Lower lobe of right lung (tissue), 2 donors: ENCODE measurements around the gene LRP3. TPM values are rescaled to one million over a fixed set of nuclear protein-coding genes. Genes with fewer than 3 reads are reported as not detected.

Experiments used
- ATAC-seq, 2 donors: fragments of 200-7000 bp; cut with Tn5 transposase; one replicate each; pipeline ENCODE4 v1.9.1; 2020 to 2022; ENCODE audit warnings: mild to moderate bottlenecking in 2 of 2, moderate library complexity in 2 of 2
- DNase-seq: peaks from one replicate; pipeline ENCODE4 v3.0.0-alpha.2; 2020
- H3K27ac ChIP-seq: fragments of 200-600 bp; one replicate; pipeline ENCODE4 v1.8.0; 2022
- H3K27me3 ChIP-seq: fragments of 200-600 bp; one replicate; pipeline ENCODE4 v1.8.0; 2022; ENCODE audit warnings: low read depth
- H3K36me3 ChIP-seq: fragments of 200-600 bp; one replicate; pipeline ENCODE4 v1.8.0; 2022; ENCODE audit warnings: mild to moderate bottlenecking
- H3K4me1 ChIP-seq: fragments of 200-600 bp; one replicate; pipeline ENCODE4 v1.8.0; 2022
- H3K4me3 ChIP-seq: fragments of 200-600 bp; one replicate; pipeline ENCODE4 v1.8.0; 2022; ENCODE audit warnings: mild to moderate bottlenecking
- H3K9me3 ChIP-seq: fragments of 200-600 bp; one replicate; pipeline ENCODE4 v1.8.0; 2022
- intact Hi-C: fragments of 100-400 bp; cut with DNase I; formaldehyde crosslinking; loops from one replicate; pipeline ENCODE4 v1.11.0; 2022
- total RNA-seq: library from RNA; stranded (reverse); fragmentation: NEBNext Ultra II Directional; extraction: Animal tissue kit (Norgen Biotek cat#: 25700); gene quantifications from one replicate; pipeline ENCODE4 v1.2.1, GENCODE V29; 2021
- TF ChIP-seq, protein P1 (sequence below): fragments of 200-600 bp; IDR thresholded peaks from one replicate; pipeline ENCODE4 v1.8.0; 2022; ENCODE audit warnings: antibody characterized with exemption, mild to moderate bottlenecking
- donor health status: DM: no; HTN: yes; CAD: no; lungs with severe emphysema.

Gene LRP3
- total RNA-seq, 1 donor from 2014 or later, result 13.8 TPM

DNA sequence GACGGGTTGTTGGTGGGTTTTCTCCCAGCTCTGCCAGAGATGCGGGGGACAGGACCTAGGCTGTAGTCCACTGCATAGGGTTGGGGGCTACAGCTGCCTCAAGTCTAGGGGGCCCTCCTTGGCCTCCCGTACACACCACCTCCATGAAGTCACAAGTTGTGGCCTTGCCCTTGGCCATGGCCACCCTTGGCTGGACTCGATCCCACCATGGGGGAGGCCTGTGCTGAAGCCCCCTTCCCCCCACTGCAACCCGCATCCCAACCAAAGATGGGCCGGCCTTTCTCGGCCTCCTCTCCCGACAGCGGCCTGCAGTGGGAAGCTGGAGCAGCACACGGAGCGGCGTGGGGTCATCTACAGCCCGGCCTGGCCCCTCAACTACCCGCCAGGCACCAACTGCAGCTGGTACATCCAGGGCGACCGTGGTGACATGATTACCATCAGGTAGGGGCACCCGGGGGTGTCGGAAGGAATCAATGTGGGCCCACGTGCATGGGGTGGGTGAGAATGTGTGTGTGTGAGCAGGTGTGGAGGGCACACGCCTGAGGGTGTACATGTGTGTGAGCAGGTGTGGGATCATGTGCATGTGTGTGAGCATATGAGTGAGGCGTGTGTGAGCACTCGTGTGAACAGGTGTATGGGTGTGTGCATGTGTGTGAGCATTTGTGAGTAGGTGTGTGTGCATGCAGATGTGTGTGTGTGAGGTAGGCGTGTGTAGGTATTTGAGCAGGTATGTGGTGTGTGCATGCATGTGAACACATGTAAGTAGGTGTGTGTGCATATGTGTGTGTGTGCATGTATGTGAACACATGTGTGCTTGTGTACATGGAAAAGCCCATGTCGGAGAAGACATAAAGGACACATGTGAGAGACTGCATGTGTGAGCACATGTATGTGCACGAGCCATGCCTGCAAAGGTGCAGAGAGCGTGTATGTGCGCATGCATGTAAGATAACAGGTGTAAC is 8.7 kb downstream of the LRP3 start:
- Histone ChIP-seq H3K27me3 (no peaks in the 10 kb centered on the region), H3K9me3 (no peaks in the 10 kb centered on the region), H3K27ac (no peak overlapping the region), H3K4me3 (no peak overlapping the region), H3K36me3 (peaks cover 4% of the 10 kb centered on the region), H3K4me1 (no peaks in the 10 kb centered on the region)
- ATAC-seq, result no peak
- intact Hi-C loops, result no loop called here
- TF ChIP-seq, protein P1, sequence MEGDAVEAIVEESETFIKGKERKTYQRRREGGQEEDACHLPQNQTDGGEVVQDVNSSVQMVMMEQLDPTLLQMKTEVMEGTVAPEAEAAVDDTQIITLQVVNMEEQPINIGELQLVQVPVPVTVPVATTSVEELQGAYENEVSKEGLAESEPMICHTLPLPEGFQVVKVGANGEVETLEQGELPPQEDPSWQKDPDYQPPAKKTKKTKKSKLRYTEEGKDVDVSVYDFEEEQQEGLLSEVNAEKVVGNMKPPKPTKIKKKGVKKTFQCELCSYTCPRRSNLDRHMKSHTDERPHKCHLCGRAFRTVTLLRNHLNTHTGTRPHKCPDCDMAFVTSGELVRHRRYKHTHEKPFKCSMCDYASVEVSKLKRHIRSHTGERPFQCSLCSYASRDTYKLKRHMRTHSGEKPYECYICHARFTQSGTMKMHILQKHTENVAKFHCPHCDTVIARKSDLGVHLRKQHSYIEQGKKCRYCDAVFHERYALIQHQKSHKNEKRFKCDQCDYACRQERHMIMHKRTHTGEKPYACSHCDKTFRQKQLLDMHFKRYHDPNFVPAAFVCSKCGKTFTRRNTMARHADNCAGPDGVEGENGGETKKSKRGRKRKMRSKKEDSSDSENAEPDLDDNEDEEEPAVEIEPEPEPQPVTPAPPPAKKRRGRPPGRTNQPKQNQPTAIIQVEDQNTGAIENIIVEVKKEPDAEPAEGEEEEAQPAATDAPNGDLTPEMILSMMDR, result no peak
- no peak for DNase-seq

DNA sequence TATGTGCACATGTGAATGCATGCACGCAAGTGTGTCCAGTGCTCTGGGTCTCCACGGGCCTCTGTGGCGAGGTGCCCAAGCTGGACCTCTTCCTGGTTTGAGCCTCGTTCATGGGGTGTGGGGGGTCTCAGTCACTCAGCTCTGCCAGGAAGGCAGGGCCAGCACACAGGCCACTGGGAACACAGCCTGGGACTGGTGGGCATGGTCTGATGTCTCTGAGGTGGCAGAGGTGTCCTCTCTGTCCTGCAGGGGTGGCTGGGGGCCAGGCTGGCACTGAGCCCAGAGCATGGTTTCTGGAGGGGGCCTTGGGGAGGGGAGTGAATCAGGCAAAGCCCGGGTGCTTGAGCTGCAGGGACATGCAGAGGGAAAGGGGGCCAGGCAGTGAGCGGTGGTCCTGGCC is 9.4 kb downstream of the LRP3 start:
- Histone ChIP-seq H3K27me3 (no peaks in the 10 kb centered on the region), H3K27ac (no peak overlapping the region), H3K9me3 (no peaks in the 10 kb centered on the region), H3K4me1 (no peaks in the 10 kb centered on the region), H3K36me3 (peaks cover 4% of the 10 kb centered on the region), H3K4me3 (no peak overlapping the region)
- intact Hi-C loops, result no loop called here
- peak; percentile 20 for DNase-seq
- no peak for ATAC-seq
- TF ChIP-seq, protein P1, result no peak

DNA sequence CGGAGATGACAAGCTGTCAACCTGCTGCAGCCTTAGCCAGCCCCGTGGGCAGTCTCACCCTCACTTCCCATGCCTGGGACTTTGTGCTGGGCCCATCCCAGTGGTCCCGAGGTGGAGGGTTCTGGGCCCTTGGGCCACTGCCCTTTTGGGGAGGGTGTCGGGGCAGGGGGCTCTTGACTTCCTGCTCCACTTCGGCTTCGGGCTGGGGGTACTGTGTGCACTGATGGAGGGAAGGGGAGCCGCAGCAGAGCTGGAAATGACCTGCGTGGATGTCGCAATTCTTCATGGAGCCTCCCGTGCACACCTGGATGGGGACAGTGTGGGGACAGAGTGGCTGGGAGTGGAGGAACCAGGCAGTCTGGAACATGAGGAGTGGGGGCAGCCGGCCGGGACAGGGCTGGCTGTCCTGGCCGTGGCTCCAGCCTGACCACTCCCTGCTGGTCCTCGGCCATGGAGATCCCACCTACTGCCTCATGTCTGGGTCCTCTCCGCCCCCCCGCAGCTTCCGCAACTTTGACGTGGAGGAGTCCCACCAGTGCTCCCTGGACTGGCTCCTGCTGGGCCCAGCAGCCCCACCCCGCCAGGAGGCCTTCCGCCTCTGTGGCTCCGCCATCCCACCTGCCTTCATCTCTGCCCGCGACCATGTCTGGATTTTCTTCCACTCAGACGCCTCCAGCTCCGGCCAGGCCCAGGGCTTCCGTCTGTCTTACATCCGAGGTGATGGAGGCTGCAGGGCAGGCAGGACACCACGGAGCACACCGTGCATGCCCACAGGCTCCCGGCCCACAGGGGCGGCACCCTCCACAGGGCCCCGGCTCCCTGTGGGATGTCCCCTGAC is 10.2 kb downstream of the LRP3 start:
- peaks cover 4% of the 10 kb centered on the region for H3K36me3 ChIP-seq

DNA sequence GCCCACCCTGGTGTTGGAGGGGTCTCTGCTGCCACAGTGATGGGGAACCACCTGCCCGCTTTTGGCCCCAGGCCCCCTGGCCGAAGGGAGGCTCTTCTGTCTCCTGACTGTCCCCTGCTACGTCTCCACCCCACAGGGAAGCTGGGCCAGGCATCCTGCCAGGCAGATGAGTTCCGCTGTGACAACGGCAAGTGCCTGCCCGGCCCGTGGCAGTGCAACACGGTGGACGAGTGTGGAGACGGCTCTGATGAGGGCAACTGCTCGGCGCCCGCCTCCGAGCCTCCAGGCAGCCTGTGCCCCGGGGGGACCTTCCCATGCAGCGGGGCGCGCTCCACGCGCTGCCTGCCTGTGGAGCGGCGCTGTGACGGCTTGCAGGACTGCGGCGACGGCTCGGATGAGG is 11.0 kb downstream of the LRP3 start:
- DNase-seq, result no peak
- peaks cover 4% of the 10 kb centered on the region for H3K36me3 ChIP-seq
- intact Hi-C loops, result no loop called here
- no peaks in the 10 kb centered on the region for H3K4me1 ChIP-seq
- H3K27me3 ChIP-seq, result no peaks in the 10 kb centered on the region
- no peak overlapping the region for H3K27ac ChIP-seq
- no peak overlapping the region for H3K4me3 ChIP-seq
- TF ChIP-seq, protein P1, result no peak
- no peaks in the 10 kb centered on the region for H3K9me3 ChIP-seq
- ATAC-seq, result no peak

More for the DNA sequence above, 10.2 kb downstream of the LRP3 start:
- TF ChIP-seq, protein P1, result no peak
- peak; percentile 34 for DNase-seq
- Histone ChIP-seq H3K27ac (no peak overlapping the region), H3K27me3 (no peaks in the 10 kb centered on the region), H3K4me1 (no peaks in the 10 kb centered on the region), H3K4me3 (no peak overlapping the region), H3K9me3 (no peaks in the 10 kb centered on the region)
- no peak for ATAC-seq
- intact Hi-C loops, result no loop called here

DNA sequence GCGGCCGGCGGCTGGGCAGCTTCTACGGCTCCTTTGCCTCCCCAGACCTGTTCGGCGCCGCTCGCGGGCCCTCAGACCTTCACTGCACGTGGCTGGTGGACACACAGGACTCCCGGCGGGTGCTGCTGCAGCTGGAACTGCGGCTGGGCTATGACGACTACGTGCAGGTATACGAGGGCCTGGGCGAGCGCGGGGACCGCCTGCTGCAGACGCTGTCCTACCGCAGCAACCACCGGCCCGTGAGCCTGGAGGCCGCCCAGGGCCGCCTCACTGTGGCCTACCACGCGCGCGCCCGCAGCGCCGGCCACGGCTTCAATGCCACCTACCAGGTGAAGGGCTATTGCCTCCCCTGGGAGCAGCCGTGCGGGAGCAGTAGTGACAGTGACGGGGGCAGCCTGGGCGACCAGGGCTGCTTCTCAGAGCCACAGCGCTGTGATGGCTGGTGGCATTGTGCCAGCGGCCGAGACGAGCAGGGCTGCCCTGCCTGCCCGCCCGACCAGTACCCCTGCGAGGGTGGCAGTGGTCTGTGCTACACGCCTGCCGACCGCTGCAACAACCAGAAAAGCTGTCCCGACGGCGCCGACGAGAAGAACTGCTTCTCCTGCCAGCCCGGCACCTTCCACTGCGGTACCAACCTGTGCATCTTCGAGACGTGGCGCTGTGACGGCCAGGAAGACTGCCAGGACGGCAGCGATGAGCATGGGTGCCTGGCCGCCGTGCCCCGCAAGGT is 11.6 kb downstream of the LRP3 start:
- Histone ChIP-seq H3K27me3 (no peaks in the 10 kb centered on the region), H3K4me1 (no peaks in the 10 kb centered on the region), H3K4me3 (no peak overlapping the region), H3K36me3 (peaks cover 4% of the 10 kb centered on the region), H3K27ac (no peak overlapping the region), H3K9me3 (no peaks in the 10 kb centered on the region)
- DNase-seq (no peak), ATAC-seq (no peak)
- TF ChIP-seq, protein P1, result no peak
- intact Hi-C loops, result no loop called here
